SU-DHL-6 (cell line): Measurements from ENCODE around the gene CPED1.

ENCODE experiments used
- H2AFZ ChIP-seq: fragments of 200-600 bp; sonication (generic); 2 replicates; pipeline ENCODE4 v1.6.1; 2014; ENCODE audit warnings: low read depth, mild to moderate bottlenecking, moderate library complexity, mixed read lengths, antibody characterized with exemption, low read length; ENCODE audit not compliant: severe bottlenecking
- H3F3A ChIP-seq: fragments of 200-600 bp; shearing (Covaris generic); 2 replicates; pipeline ENCODE4 v1.6.0; 2016; ENCODE audit warnings: antibody characterized with exemption, mild to moderate bottlenecking; ENCODE audit not compliant: insufficient read depth
- H3K27ac ChIP-seq: fragments of 200-600 bp; sonication (generic); 2 replicates; pipeline ENCODE4 v1.5.1; 2016; ENCODE audit warnings: low read depth, mild to moderate bottlenecking, low read length, moderate library complexity, mixed read lengths
- H3K27me3 ChIP-seq: fragments of 200-600 bp; sonication (generic), shearing (Covaris generic); 2 replicates; pipeline ENCODE4 v1.6.0; 2014; ENCODE audit warnings: mild to moderate bottlenecking, low read length
- H3K36me3 ChIP-seq: fragments of 200-600 bp; sonication (generic); 2 replicates; pipeline ENCODE4 v1.6.1; 2014; ENCODE audit warnings: mild to moderate bottlenecking, low read length, mixed read lengths
- H3K4me2 ChIP-seq: fragments of 300-600, 200-600 bp; shearing (Covaris generic), sonication (generic); 2 replicates; pipeline ENCODE4 v1.6.0; 2014; ENCODE audit warnings: low read length, low read depth, mild to moderate bottlenecking; ENCODE audit not compliant: poor library complexity, severe bottlenecking
- H3K4me3 ChIP-seq: fragments of 200-600 bp; sonication (generic); 2 replicates; pipeline ENCODE4 v1.5.1; 2014; ENCODE audit warnings: antibody characterized with exemption, low read length, mild to moderate bottlenecking, mixed read lengths; ENCODE audit not compliant: insufficient read depth, poor library complexity, severe bottlenecking
- H3K79me2 ChIP-seq: fragments of 200-600 bp; sonication (generic); 2 replicates; pipeline ENCODE4 v1.6.1; 2014; ENCODE audit warnings: mild to moderate bottlenecking, low read length, moderate library complexity; ENCODE audit not compliant: insufficient read depth
- H3K9ac ChIP-seq: fragments of 200-600 bp; sonication (generic); 2 replicates; pipeline ENCODE4 v1.7.0; 2014; ENCODE audit warnings: mild to moderate bottlenecking, low read length
- H3K9me2 ChIP-seq: fragments of 200-600 bp; sonication (generic); replicated peaks from 2 replicates; pipeline ENCODE4 v1.6.1; 2014; ENCODE audit warnings: low read length; ENCODE audit not compliant: insufficient read depth
- H3K9me3 ChIP-seq: fragments of 200-600 bp; sonication (generic); 2 replicates; pipeline ENCODE4 v1.6.1; 2014; ENCODE audit warnings: low read length, mixed read lengths; ENCODE audit not compliant: insufficient read depth
- H4K20me1 ChIP-seq: fragments of 200-600 bp; sonication (generic); 2 replicates; pipeline ENCODE4 v1.6.1; 2014; ENCODE audit warnings: low read depth, mild to moderate bottlenecking, antibody characterized with exemption, low read length, moderate library complexity, mixed read lengths
- EZH2phosphoT487 ChIP-seq: fragments of 200-600 bp; sonication (generic), shearing (Covaris generic); conservative IDR thresholded peaks from 2 replicates; pipeline ENCODE4 v1.6.1; 2018; ENCODE audit warnings: mild to moderate bottlenecking, antibody characterized with exemption, low read length, moderate library complexity, mixed read lengths
- TF ChIP-seq, protein P1 (sequence below): fragments of 200-600 bp; sonication (generic); IDR thresholded peaks from one replicate; pipeline ENCODE4 v1.5.1; 2017; ENCODE audit warnings: antibody characterized with exemption, mild to moderate bottlenecking, low read length, moderate library complexity; ENCODE audit not compliant: insufficient read depth, poor library complexity, severe bottlenecking

Gene CPED1

DNA sequence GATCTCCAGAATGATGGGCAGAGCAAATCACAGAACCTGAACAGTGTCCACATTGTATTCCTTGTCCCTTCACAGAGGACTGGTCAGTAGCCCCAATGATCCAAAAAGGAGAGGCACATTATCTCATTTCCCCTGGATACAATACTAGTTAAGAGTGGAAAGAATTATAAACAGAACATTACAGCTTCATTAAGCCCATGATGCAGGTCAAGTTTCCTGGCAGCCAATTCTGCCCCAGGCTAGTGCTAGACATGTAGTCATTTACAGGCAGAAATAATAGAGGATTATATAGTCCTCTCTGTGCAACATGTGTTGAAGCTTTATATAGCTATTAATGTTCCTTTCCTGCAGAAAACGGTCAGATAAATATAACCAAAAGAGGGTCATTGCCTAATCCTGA lies 216.0 kb downstream of the CPED1 start:
- Histone ChIP-seq H3K79me2 (no peaks in the 10 kb centered on the region), H4K20me1 (no peaks in the 10 kb centered on the region), H2AFZ (no peak overlapping the region), H3K9me3 (no peaks in the 10 kb centered on the region), H3F3A (no peaks in the 10 kb centered on the region), H3K9me2 (no peaks in the 10 kb centered on the region), H3K4me3 (no peak overlapping the region), H3K36me3 (no peaks in the 10 kb centered on the region), H3K4me2 (no peak overlapping the region), H3K27me3 (no peaks in the 10 kb centered on the region), H3K27ac (no peak overlapping the region), H3K9ac (no peak overlapping the region)
- TF ChIP-seq, protein P1, sequence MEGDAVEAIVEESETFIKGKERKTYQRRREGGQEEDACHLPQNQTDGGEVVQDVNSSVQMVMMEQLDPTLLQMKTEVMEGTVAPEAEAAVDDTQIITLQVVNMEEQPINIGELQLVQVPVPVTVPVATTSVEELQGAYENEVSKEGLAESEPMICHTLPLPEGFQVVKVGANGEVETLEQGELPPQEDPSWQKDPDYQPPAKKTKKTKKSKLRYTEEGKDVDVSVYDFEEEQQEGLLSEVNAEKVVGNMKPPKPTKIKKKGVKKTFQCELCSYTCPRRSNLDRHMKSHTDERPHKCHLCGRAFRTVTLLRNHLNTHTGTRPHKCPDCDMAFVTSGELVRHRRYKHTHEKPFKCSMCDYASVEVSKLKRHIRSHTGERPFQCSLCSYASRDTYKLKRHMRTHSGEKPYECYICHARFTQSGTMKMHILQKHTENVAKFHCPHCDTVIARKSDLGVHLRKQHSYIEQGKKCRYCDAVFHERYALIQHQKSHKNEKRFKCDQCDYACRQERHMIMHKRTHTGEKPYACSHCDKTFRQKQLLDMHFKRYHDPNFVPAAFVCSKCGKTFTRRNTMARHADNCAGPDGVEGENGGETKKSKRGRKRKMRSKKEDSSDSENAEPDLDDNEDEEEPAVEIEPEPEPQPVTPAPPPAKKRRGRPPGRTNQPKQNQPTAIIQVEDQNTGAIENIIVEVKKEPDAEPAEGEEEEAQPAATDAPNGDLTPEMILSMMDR: no peak
- no peak for TF ChIP-seq EZH2phosphoT487

DNA sequence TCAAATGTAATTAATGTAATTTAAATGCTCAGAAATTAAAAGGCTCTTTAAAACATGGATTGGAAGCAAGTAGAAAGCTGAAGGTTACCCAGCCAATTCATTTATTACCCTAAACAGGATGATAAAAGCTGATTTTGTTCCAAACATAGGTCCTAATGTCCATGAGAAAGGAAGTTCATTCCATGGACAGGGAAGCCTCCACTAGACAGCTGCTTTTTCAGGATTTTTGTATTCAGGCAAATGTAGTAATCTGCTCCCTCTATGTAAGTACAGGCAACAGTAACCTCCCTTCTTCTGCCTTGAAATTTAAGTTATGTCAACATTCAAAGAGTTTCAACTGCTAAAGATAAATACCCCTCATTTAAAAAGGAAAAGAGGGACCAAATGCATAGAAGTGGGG lies 217.3 kb downstream of the CPED1 start:
- Histone ChIP-seq H3K9me3 (no peaks in the 10 kb centered on the region), H3K79me2 (no peaks in the 10 kb centered on the region), H3K36me3 (no peaks in the 10 kb centered on the region), H3K9ac (no peak overlapping the region), H4K20me1 (no peaks in the 10 kb centered on the region), H3K4me3 (no peak overlapping the region), H3F3A (no peaks in the 10 kb centered on the region), H3K27ac (no peak overlapping the region), H2AFZ (no peak overlapping the region), H3K4me2 (no peak overlapping the region), H3K27me3 (no peaks in the 10 kb centered on the region), H3K9me2 (no peaks in the 10 kb centered on the region)
- TF ChIP-seq EZH2phosphoT487: no peak
- TF ChIP-seq, protein P1: no peak

DNA sequence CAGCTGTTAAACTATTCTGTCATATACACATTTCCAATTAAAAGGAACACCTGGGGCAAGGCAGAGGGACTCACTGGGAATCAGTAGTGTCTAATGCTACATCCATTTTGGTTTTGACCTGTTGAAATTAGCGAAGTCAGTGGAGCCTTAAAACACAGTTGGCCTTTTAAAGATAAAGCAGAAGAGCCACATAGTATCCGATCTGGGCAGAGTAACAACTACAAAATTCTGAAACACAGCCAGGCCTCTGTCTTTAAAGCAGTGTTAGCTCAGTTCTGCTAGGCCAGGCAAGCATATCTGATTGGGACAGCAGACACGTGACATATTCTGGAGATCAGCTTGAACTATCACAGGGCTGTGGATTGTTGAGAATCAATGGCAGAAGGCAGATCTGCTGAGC lies 222.7 kb downstream of the CPED1 start:
- TF ChIP-seq, protein P1: no peak
- TF ChIP-seq EZH2phosphoT487: no peak
- H3K9ac ChIP-seq: no peak overlapping the region
- no peaks in the 10 kb centered on the region for H3F3A ChIP-seq
- no peaks in the 10 kb centered on the region for H3K9me2 ChIP-seq
- no peaks in the 10 kb centered on the region for H3K79me2 ChIP-seq
- H3K27ac ChIP-seq: no peak overlapping the region
- no peak overlapping the region for H3K4me3 ChIP-seq
- no peak overlapping the region for H3K4me2 ChIP-seq
- no peak overlapping the region for H2AFZ ChIP-seq
- no peaks in the 10 kb centered on the region for H3K36me3 ChIP-seq
- no peaks in the 10 kb centered on the region for H4K20me1 ChIP-seq
- H3K27me3 ChIP-seq: no peaks in the 10 kb centered on the region
- no peaks in the 10 kb centered on the region for H3K9me3 ChIP-seq
